Stimulated activated CD4-positive, alpha-beta T cell treated with anti-CD3 and anti-CD28 coated beads, TNF-alpha, amount 100 ng/mL, for 1 hour (primary cell): ENCODE data around the gene TBCE.

ENCODE experiments used
- DNase-seq, 3 donors: peaks; one replicate each; pipeline ENCODE4 v3.0.0-alpha.2; 2020; ENCODE audit warnings: low read depth in 3 of 3, low spot score in 1 of 3

TBCE gene, protein sequence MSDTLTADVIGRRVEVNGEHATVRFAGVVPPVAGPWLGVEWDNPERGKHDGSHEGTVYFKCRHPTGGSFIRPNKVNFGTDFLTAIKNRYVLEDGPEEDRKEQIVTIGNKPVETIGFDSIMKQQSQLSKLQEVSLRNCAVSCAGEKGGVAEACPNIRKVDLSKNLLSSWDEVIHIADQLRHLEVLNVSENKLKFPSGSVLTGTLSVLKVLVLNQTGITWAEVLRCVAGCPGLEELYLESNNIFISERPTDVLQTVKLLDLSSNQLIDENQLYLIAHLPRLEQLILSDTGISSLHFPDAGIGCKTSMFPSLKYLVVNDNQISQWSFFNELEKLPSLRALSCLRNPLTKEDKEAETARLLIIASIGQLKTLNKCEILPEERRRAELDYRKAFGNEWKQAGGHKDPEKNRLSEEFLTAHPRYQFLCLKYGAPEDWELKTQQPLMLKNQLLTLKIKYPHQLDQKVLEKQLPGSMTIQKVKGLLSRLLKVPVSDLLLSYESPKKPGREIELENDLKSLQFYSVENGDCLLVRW

DNA sequence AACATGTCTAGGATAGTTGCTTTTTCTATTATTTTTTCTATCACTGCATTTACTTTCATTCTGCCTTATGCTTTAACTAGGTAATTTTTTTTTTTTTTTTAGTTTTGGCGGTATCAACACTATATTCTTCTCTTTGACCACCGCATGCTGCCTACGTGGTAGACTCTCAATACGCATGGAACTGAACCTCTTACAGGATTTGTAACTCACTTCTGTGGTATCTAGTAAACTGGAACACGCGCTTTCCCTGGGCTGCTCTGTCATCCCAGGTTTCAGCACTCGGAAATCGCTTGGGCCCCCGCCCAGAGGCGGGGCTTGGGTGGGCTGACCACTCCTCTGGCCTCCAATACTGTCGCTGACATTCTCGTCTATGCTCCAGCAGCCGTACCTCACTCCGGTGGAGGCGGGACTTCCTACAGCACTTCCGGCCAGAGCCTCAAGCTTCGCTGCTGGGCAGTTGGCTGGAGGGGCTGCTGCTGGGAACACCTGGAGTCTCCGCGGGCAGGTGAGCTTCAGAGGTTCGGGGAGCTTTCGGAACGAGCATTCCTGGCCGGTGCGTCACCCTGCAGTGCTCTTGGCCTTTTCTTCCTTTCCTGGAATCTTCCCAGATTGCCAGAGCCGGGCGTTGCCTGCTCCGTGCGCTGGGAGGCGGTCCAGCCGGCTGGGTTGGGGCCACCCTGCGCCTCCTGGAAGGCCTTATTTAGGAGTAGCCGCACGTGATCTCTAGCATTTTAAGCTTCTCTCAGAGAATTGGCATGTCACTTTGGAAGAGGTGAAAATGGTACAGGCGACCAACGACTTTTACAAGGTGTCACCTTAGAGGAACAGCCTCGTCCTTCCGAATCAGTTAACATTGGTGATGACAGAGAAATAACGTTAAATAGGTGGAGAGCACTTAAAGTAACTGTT, at the start of gene TBCE:
Gene TBCE (plus strand): TSS at position 428 of the 909 bp plus-strand sequence. CDS start 12,623 bp downstream, outside the sequence.
- peak; percentile 43 to 78 (median 53) for DNase-seq

DNA sequence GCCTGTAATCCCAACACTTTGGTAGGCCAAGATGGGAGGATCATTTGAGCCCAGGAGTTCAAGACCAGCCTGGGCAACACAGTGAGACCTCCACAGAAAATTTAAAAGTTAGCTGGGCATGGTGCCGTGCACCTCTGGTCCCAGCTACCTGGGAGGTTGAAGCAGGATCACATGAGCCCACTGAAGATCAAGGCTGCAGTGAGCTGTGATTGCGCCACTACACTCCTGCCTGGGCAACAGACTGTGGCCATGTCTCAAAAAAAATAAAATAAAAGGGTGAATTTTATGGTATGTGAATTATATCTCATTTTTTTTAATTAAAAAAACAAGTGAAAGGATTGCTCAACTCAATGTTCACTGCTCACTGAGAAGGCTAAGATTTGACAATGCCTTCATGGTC, 48.0 kb upstream of the TBCE start:
- no peak for DNase-seq

DNA sequence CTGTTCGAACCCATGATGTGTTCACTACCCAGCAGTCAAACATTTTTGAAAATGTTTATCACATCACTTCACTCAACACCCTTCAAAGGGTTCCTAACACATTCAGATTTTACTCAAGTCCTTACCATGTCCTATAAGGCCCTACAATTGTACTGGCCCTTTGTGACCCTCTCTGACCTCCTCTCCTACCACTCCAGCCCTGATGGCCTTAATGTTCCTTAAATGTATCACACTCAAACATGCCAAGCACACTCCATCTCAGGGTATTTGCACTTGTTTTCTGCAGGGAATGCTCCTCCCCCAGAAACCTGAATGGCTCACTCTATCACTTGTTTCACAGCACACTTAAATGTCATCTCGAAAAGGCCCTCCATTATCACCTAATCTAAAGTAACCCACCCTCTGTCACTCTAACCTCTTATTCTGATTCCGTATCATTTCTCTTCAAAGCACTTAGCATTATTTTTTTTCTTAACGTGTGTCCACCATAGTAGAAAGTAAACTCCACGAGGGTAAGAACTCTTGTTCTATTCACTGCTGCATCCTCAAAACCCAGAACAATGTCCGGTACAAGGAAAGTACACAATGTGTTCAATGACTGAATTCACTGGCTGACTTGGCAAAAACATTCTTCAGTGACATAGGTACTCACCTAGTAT, 46.6 kb upstream of the TBCE start:
- DNase-seq = no peak

DNA sequence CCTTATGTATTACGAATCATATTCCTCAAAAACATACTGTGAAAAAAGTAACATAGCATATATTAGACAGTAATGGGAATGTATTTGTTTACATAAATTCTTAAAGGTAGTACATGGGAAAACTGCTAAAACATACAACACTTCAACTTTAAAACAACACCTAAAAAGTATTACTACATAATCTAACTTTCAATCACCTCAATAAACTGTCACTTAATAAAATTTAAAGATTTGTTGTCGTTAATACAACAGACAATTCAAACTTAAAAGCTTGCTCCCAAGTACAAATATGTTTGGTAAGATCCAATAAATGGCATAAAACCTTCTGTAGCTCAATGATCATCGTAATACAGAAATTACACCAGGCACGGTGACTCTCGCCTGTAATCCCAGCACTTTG, 42.9 kb upstream of the TBCE start:
- no peak for DNase-seq

DNA sequence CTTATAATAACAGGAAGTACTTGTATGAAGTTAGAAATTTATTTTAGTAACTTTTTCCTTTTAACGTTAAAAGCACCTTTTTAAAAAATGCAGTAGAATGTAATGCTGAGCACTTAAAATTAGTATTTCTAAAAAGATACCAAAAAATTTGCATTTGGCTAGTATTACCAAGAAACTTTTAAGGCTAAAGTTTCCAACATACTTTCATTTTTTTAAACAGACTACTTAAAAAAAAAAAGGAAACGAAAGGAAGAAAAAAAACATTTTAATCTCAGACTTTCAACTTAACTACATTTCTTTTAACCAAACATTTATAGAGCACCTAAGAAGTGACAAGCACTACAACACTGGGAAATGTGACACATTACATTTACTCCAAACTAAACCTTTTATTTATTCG, 42.1 kb upstream of the TBCE start:
- no peak for DNase-seq

DNA sequence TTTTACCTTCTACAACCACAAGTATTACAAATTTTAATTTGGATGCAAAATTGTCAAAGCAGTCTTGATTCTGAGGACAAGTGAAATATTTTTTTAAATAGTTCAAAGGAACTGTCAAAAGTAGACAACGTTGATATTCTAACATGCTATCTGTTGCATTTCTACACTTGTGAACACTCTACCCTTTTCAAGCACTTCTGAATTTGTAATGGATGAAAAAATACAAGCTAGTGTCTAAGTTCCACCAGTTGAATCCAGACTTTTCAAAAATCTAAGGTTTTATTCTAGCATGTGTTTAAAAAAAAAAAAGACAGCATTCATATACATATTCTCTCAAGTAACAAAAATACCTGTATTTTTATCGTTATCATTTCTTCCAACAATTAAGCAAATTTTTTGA, 41.4 kb upstream of the TBCE start:
- DNase-seq = no peak

DNA sequence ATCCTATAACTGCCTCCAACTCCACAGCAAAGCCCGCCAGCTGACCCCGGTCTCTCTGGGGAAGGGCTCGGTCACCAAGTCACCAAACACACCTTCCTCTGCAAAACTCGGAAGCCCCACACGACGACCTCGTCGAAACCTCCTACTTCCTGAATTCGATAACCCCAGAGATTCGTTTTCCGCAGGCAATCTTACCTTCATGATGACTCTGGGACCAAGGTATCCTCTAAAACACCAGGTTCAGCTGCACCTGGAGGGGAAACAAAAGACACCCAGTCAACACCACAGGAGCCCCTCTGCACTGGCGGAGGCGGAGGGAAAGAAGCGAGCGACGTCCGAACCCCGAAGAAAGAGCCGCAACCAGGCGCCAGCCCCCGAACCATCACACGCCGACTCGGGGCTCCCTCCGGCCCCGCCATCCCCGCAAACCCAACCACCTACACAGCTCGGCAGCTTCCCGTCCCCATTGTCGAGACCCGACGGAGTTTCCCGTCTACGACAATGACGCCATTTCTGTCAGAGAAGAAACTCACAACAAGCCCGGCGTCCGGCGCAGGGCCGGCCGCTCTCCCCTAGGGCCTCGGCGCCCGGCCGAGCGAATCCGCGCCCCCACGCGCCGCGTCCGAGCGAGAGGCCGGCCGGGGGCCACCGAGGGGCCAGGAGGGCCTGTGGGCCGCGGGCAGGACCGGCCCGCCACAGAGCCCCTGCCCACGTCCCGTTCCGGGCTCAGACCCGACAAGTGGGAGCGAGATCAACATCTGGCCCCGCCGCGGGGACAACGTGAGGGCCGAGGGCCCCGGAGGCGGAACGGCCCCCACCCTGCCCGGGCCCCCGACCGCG, 40.3 kb upstream of the TBCE start:
- peak in 2 of 3 donors; percentile 8 to 39 for DNase-seq

DNA sequence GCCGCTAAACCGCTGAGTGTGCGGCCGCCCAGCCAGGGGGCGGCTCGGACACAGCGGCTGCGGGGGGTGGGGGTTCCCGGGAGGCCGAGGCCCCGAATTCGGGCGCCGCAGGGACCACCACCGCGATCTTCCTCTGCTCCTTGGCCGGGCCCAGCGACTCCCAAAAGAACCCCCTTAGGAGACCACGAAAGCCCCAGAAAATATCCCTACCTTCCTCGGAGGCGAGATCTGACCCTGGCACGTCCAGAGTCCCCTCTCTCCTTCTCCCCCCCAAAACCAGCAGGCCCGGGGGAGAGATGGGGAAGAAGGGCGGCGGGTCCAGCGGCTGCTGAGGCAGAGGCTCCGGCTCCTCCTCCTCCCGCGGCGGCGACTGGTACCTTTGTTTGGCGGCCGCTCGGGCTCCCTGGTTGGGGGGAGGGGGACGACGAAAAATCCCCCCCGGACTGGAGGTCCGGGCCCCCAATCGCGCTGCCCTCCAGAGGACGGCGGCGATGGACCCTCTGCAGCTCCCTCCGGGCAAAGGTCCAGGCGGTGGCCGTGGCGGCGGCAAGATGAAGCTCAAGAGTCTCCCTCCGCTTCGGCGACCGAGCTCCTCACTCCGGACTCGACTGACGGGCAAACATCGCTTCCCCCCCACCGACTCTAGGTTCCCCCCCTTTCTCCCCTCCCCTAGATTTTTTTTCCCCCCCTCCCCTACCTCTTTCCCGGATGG, 39.5 kb upstream of the TBCE start, which contains the start of gene ARID4B:
Gene ARID4B (minus strand): TSS at position 621 of the 712 bp plus-strand sequence. CDS start 1,260 bp downstream, outside the sequence.
- DNase-seq = peak in 1 of 3 donors; percentile 35

DNA sequence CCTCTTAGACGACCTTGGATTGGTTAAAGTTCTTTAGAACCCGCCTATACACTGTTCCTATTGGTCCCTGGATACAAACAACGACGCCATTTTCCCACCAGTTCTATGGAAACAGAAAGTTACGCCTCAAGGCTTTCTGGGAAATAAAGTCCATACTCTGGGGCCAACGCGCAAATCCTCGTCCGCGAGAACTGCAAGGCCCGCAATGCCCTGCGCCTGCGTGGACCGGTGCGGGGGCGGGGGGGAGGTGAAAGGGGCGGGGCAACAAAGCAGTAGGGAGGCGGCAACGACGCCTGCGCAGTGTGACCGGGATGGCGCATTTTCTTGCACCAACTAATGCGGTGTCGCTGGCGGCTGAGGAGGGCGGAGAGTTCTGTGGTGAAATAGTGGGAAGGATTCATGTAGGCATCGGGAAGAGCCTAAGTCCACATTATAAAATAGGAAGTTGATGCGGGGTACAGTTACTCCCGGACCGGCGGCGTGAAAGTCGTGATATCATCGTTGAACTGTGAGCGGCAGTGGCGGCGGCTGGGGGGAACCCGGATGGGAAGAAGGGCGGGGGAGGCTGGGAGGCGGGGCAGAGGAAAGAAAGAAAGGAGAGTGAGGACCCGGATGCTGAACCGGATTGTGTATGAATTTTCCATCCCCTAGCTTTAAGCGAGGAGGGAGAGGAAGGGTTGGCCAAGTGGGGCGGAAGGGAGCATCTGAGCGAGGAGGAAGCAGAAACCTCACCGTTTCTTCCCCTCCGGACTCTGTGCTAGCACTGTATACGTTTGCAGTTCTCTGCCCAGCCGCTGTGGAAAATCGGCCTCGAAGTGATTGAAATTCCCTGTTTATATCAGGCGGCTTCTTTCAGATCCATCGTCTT, 38.7 kb upstream of the TBCE start, which contains the start of gene GGPS1:
Gene GGPS1 (plus strand): TSS at position 300 of the 868 bp plus-strand sequence. CDS start 6,695 bp downstream, outside the sequence.
- DNase-seq = peak; percentile 98 to 99 (median 99)

DNA sequence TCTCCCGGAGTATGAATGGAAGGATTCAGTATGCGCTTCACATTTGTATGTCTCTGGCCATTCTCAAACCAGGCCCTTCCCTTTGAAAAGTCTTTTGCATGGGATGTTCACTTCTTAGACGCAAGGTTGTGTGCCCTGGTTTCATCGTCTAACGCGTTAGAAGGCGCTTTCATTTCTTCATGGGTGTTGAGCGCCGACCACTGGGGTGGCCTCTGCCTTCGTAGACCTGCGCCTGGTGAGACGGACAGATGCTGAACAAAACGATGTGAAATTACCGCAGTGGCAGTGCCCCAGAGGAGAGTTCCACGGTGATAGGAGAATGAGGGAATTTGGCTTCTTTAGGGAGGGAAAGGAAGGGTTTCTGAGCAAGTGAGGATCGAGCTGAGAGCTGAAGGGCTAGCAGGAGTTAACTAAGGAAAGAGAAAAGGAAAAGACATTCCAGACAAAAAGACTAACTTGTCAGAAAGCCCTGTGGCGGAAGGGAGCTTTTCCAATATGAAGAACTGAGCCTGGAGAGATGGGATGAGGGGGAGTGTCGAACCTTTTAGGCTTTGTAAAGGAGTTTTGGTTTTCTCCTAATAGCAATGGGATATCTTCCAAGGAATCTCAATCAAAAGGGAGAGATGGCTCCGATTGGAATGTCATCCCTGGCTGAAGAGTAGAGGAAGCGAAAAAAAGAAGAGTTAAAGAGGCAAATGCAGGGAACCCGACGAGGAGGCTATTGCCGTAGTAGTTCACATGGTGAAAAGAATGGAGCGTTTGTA, 37.9 kb upstream of the TBCE start:
- peak in 2 of 3 donors; percentile 7 to 12 for DNase-seq

DNA sequence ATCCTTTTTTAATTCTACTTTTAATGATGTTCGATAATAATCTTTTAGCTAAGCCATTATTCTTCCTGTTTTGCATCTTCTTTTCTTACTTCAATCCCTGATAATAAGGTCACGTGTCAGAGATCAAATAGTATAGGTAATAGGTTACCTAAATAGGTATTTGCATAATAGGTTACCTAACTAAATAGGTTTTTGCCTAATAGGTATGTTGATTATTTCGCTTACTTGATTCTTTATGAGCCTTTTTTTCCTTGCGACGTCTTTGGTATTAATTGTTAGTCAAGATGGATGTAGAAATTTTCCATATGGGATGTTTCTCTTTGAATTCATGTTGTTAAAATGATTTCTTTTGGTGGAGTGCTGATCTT, 36.3 kb upstream of the TBCE start:
- no peak for DNase-seq

DNA sequence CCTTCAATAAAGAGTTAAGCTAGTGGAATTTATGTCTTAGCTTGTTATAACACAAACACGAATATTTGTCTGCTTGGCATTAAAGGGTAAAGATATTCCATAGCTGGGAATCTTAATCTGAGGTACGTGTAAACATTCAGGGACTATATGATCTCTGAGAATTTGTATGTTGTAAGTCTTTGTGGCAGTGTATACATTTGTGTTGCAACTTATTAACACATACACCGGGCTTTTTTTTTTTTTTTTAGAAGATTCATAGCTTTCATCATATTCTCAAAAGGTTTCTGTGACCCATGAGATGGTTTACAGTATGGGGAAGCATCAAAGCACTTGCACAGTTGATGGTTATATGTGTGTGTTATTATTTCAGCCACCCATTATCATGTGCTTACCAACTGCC, 35.8 kb upstream of the TBCE start:
- DNase-seq = no peak

DNA sequence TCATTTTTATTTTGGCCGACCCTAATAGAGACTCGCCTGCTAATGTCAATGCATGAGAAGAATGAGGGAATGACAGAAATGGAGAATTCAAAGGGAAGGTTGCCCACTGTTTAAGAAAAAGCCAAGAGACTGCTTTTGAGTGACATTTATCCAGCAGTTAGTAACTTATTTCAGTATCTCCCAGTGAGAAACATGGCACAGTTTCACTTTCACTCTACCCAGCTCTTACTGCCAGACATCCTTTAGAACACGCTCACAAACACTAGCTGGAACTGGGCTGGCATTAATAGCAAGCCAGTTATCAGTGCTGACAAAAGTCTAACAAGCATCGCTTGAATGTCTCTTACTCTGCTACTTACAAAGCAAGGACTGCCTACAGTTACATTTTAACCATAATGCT, 30.3 kb upstream of the TBCE start:
- DNase-seq = no peak

DNA sequence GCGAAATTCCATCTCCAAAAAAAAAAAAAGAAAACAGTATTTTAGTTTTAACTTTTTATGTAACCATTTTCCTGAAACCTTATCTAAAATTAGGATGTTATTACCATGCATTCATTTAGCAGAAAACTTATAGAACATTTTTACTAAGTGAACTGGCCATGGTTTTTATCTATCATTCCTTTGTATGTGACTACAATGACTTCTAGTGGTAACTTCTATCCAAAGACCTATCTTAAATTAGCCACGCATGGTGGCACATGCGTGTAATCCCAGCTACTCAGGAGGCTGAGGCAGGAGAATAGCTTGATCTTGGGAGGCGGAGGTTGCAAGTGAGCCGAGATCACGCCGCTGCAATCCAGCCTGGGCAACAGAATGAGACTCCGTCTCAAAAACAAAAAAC, 27.5 kb upstream of the TBCE start:
- DNase-seq = no peak

DNA sequence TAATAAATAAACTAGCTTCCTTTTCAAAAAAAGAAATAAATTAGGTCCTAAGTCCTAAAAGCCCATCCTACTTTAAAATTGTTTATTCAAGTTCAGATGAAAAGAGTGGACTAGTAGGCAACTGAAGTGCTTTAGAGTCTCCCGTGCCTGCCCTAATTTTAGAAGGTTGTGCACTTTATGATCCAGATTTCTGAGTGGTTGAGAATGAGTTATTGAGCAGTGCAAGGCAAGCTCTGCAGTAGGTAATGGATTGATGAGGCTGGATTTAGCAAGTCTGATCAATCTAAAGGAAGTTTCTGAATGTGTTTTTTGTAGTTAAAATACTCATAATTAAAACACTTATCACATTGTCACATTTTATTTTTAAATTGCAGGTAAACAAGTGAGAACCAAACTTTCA, 25.9 kb upstream of the TBCE start:
- no peak for DNase-seq

DNA sequence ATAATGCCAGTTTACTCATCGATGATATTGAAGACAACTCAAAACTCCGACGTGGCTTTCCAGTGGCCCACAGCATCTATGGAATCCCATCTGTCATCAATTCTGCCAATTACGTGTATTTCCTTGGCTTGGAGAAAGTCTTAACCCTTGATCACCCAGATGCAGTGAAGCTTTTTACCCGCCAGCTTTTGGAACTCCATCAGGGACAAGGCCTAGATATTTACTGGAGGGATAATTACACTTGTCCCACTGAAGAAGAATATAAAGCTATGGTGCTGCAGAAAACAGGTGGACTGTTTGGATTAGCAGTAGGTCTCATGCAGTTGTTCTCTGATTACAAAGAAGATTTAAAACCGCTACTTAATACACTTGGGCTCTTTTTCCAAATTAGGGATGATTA, 25.2 kb upstream of the TBCE start:
- DNase-seq = no peak

DNA sequence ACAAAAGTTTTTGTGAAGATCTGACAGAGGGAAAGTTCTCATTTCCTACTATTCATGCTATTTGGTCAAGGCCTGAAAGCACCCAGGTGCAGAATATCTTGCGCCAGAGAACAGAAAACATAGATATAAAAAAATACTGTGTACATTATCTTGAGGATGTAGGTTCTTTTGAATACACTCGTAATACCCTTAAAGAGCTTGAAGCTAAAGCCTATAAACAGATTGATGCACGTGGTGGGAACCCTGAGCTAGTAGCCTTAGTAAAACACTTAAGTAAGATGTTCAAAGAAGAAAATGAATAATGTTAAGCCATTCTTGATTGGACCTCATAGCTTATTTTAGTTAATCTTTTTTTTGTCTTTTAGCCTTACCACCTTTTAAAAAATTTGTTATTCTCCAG, 24.8 kb upstream of the TBCE start:
- no peak for DNase-seq

DNA sequence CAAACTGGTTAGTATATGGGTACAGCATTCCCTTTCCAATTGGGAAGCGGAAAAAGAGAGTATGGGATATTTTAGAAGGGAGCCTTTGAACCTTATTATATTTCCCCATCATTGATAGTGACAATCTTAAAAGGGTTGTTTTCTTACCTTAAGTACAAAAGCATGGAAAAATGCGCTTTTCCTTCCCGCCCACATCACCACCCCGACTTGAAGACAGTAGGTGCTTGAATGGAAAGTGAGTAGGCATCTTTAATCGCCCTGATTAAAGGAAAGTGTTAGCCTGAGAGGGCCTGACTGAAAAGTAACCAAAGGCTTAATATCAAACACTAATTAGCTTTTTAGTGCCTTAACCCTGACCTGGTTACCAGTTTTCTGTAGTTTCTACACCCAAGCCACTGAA, 23.5 kb upstream of the TBCE start:
- no peak for DNase-seq
